ENCODE results near the gene DLK1. TPM values are rescaled to one million over a fixed set of nuclear protein-coding genes. Genes with fewer than 3 reads are reported as not detected.

DLK1 gene
- total RNA-seq, 1 experiment from 2014 or later = 3.3 TPM

DNA sequence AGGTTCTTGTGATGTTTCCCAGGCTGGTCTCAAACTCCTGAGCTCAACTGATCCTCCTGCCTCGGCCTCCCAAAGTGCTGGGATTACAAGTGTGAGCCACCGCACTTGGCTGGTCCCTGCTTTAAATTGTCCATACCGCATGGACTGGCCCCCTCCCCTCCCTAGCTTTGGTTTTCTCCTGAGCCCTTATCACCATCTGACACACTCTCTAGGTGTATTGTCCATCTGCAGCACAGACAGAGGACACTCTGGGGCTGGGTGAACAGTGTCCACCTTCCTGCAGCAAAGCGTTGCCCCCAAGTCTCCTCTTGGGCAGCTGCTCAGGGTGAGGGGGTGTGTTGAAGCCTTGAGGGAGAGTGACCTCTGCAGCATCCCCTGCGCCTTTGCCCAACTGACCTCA is 36.0 kb upstream of the DLK1 start (continued):
- TF ChIP-seq, protein P1, sequence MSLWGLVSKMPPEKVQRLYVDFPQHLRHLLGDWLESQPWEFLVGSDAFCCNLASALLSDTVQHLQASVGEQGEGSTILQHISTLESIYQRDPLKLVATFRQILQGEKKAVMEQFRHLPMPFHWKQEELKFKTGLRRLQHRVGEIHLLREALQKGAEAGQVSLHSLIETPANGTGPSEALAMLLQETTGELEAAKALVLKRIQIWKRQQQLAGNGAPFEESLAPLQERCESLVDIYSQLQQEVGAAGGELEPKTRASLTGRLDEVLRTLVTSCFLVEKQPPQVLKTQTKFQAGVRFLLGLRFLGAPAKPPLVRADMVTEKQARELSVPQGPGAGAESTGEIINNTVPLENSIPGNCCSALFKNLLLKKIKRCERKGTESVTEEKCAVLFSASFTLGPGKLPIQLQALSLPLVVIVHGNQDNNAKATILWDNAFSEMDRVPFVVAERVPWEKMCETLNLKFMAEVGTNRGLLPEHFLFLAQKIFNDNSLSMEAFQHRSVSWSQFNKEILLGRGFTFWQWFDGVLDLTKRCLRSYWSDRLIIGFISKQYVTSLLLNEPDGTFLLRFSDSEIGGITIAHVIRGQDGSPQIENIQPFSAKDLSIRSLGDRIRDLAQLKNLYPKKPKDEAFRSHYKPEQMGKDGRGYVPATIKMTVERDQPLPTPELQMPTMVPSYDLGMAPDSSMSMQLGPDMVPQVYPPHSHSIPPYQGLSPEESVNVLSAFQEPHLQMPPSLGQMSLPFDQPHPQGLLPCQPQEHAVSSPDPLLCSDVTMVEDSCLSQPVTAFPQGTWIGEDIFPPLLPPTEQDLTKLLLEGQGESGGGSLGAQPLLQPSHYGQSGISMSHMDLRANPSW (CRISPR knock-in tag; conservative IDR thresholded peaks at IDR 0.05; ENCODE audit: low read depth) = no peak
- TF ChIP-seq JUN (CRISPR knock-in tag; IDR thresholded peaks at IDR 0.05) (no peak), ZNF317 (CRISPR knock-in tag; IDR thresholded peaks at IDR 0.05; ENCODE audit: borderline replicate concordance, low read depth) (no peak), ZNF416 (CRISPR knock-in tag; IDR thresholded peaks at IDR 0.05) (no peak), MYBL2 (CRISPR knock-in tag; IDR thresholded peaks at IDR 0.05) (no peak)
- TF ChIP-seq, protein P2, sequence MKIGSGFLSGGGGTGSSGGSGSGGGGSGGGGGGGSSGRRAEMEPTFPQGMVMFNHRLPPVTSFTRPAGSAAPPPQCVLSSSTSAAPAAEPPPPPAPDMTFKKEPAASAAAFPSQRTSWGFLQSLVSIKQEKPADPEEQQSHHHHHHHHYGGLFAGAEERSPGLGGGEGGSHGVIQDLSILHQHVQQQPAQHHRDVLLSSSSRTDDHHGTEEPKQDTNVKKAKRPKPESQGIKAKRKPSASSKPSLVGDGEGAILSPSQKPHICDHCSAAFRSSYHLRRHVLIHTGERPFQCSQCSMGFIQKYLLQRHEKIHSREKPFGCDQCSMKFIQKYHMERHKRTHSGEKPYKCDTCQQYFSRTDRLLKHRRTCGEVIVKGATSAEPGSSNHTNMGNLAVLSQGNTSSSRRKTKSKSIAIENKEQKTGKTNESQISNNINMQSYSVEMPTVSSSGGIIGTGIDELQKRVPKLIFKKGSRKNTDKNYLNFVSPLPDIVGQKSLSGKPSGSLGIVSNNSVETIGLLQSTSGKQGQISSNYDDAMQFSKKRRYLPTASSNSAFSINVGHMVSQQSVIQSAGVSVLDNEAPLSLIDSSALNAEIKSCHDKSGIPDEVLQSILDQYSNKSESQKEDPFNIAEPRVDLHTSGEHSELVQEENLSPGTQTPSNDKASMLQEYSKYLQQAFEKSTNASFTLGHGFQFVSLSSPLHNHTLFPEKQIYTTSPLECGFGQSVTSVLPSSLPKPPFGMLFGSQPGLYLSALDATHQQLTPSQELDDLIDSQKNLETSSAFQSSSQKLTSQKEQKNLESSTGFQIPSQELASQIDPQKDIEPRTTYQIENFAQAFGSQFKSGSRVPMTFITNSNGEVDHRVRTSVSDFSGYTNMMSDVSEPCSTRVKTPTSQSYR (CRISPR knock-in tag; IDR thresholded peaks at IDR 0.05) = no peak
- TF ChIP-seq, protein P3, sequence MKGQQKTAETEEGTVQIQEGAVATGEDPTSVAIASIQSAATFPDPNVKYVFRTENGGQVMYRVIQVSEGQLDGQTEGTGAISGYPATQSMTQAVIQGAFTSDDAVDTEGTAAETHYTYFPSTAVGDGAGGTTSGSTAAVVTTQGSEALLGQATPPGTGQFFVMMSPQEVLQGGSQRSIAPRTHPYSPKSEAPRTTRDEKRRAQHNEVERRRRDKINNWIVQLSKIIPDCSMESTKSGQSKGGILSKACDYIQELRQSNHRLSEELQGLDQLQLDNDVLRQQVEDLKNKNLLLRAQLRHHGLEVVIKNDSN (CRISPR knock-in tag; IDR thresholded peaks at IDR 0.05) = no peak
- TF ChIP-seq, protein P4, sequence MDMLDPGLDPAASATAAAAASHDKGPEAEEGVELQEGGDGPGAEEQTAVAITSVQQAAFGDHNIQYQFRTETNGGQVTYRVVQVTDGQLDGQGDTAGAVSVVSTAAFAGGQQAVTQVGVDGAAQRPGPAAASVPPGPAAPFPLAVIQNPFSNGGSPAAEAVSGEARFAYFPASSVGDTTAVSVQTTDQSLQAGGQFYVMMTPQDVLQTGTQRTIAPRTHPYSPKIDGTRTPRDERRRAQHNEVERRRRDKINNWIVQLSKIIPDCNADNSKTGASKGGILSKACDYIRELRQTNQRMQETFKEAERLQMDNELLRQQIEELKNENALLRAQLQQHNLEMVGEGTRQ (CRISPR knock-in tag; IDR thresholded peaks at IDR 0.05) = no peak
- TF ChIP-seq, protein P5, sequence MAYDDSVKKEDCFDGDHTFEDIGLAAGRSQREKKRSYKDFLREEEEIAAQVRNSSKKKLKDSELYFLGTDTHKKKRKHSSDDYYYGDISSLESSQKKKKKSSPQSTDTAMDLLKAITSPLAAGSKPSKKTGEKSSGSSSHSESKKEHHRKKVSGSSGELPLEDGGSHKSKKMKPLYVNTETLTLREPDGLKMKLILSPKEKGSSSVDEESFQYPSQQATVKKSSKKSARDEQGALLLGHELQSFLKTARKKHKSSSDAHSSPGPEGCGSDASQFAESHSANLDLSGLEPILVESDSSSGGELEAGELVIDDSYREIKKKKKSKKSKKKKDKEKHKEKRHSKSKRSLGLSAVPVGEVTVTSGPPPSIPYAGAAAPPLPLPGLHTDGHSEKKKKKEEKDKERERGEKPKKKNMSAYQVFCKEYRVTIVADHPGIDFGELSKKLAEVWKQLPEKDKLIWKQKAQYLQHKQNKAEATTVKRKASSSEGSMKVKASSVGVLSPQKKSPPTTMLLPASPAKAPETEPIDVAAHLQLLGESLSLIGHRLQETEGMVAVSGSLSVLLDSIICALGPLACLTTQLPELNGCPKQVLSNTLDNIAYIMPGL (CRISPR knock-in tag; IDR thresholded peaks at IDR 0.05) = no peak

DNA sequence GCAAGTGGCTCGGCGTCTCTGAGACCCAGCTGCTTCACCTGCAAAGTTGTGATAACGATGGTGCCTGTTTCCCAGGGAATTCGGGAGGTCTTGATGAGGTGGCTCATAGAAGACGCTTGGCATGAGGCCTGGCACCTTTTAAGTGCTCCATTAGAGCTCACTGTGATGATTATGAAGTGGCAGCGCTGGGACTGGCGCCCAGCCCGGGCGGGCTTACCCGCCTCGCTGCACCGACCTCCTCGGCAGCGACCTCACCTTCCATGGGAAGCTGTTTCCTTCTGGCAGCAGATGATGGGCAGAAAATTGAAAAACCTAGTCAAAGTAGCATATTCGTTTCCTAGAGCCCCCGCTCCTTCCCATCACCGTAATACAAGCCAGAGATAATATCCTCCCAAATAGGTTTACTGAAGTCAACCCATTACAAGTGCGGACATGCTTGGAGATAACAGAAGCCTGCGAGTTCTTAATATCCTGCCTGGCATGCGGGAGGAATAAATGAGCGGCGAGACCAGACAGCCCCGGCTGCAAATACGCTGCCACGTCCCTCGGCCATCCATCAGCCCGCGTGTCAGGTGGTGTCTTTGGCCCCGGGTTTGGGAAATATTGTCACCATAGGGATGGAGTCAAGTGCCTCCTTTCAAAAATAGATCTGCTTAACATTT is 35.2 kb upstream of the DLK1 start:
- no peaks in the 10 kb centered on the region for H3K27me3 Mint-ChIP-seq (ENCODE audit: low read depth)
- ChIA-PET CTCF (interaction anchor here (2.1 kb wide), 1 partner anchor 17 kb away, joined by 8 read pairs; no protein-coding TSS in a partner anchor), POLR2A (interaction anchor here (0.6 kb wide), 1 partner anchor 1739 kb away, joined by 3 read pairs; no protein-coding TSS in a partner anchor)
- ATAC-seq = no peak
- no peaks in the 10 kb centered on the region for H3K36me3 Mint-ChIP-seq
- peaks cover 15% of the 10 kb centered on the region for H3K4me1 Mint-ChIP-seq
- H3K9me3 Mint-ChIP-seq = no peaks in the 10 kb centered on the region
- no peak for DNase-seq (ENCODE audit: low spot score)
- H3K4me3 Mint-ChIP-seq = no peak overlapping the region
- H3K27ac Mint-ChIP-seq = no peak overlapping the region
- no peak for TF ChIP-seq NFYB (CRISPR knock-in tag; conservative IDR thresholded peaks at IDR 0.05; ENCODE audit: low read depth)
- TF ChIP-seq, protein P6, sequence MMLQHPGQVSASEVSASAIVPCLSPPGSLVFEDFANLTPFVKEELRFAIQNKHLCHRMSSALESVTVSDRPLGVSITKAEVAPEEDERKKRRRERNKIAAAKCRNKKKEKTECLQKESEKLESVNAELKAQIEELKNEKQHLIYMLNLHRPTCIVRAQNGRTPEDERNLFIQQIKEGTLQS (CRISPR knock-in tag; conservative IDR thresholded peaks at IDR 0.05) = no peak
- TF ChIP-seq, protein P5 (CRISPR knock-in tag; IDR thresholded peaks at IDR 0.05) = no peak
- no peak for TF ChIP-seq IRF2 (CRISPR knock-in tag; IDR thresholded peaks at IDR 0.05; ENCODE audit: borderline replicate concordance, low read depth)
- TF ChIP-seq, protein P7, sequence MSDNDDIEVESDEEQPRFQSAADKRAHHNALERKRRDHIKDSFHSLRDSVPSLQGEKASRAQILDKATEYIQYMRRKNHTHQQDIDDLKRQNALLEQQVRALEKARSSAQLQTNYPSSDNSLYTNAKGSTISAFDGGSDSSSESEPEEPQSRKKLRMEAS (CRISPR knock-in tag; IDR thresholded peaks at IDR 0.05) = no peak
- TF ChIP-seq, protein P8, sequence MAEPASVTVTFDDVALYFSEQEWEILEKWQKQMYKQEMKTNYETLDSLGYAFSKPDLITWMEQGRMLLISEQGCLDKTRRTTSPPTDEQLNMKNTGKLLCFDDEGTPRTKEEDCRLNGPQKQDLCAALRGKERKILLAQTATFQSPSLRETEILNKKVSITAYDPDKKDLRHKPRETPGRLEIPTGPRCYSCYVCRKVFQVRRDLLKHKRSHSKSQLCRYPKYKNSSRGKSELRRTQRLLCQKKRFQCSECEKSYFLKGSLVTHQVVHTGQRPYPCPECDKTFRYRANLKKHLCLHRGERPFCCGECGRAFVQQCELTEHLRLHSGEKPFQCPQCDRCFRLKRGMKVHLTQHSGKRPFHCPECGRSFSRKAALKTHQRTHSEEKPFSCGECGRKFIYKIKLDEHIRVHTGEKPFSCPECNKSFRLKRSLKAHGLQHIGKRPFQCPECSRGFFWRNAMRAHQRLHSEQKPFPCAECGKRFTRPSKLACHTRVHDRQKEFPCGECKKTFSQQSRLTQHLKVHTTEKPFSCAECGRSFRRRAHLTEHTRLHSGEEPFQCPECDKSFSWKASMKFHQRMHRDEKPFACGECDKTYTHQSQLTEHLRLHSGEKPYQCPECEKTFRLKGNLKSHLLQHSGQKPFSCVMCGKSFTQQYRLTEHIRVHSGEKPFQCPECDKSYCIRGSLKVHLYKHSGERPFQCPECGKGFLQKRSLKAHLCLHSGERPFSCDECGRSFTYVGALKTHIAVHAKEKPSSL (CRISPR knock-in tag; conservative IDR thresholded peaks at IDR 0.05) = no peak
- no peak for TF ChIP-seq SOX15 (CRISPR knock-in tag; IDR thresholded peaks at IDR 0.05)
- TF ChIP-seq ZNF138 (CRISPR knock-in tag; conservative IDR thresholded peaks at IDR 0.05) = no peak
- TF ChIP-seq, protein P1 (CRISPR knock-in tag; conservative IDR thresholded peaks at IDR 0.05; ENCODE audit: low read depth) = no peak
- no peak for TF ChIP-seq NR1H2 (CRISPR knock-in tag; IDR thresholded peaks at IDR 0.05)
